Measurements from ENCODE around the gene GRK1. TPM values are rescaled to one million over a fixed set of nuclear protein-coding genes. Genes with fewer than 3 reads are reported as not detected.

GRK1 gene
- polyA plus RNA-seq, 3 donors: 0.06 to 0.30 (median 0.11) TPM

- no peak for DNase-seq
Measured at GRCh38 chr13:113648216-113648610, 18.8 kb upstream of the GRK1 start.

GRCh38 chr13:113649212-113649611, 17.8 kb upstream of the GRK1 start:
- no peak for DNase-seq

- DNase-seq: no peak
Measured at GRCh38 chr13:113650275-113650674, 16.7 kb upstream of the GRK1 start.

GRCh38 chr13:113650731-113651148, 16.3 kb upstream of the GRK1 start:
- no peak for DNase-seq

- DNase-seq: no peak
Measured at GRCh38 chr13:113651511-113652403, 15.3 kb upstream of the GRK1 start.

GRCh38 chr13:113652404-113653263, 14.4 kb upstream of the GRK1 start:
- DNase-seq: no peak

GRCh38 chr13:113653264-113654174, 13.5 kb upstream of the GRK1 start:
- no peak for DNase-seq

- DNase-seq: no peak
Measured at GRCh38 chr13:113654175-113654560, 12.9 kb upstream of the GRK1 start.

- no peak for DNase-seq
Measured at GRCh38 chr13:113654591-113655345, 12.3 kb upstream of the GRK1 start.

GRCh38 chr13:113655346-113656002, 11.5 kb upstream of the GRK1 start:
- DNase-seq: no peak

GRCh38 chr13:113656003-113656588, 10.9 kb upstream of the GRK1 start:
- no peak for DNase-seq

- no peak for DNase-seq
Measured at GRCh38 chr13:113656831-113657671, 10.0 kb upstream of the GRK1 start.

- DNase-seq: no peak
Measured at GRCh38 chr13:113657851-113658741, 8.9 kb upstream of the GRK1 start, which contains the start of gene ATP4B. ATP4B (minus strand) TSS chr13:113658198; CDS start chr13:113658144, 54 bp downstream.

- DNase-seq: no peak
Measured at GRCh38 chr13:113658836-113659235, 8.2 kb upstream of the GRK1 start.

GRCh38 chr13:113659337-113659736, 7.7 kb upstream of the GRK1 start:
- DNase-seq: no peak

GRCh38 chr13:113660066-113660465, 7.0 kb upstream of the GRK1 start:
- no peak for DNase-seq

- no peak for DNase-seq
Measured at GRCh38 chr13:113661509-113661908, 5.5 kb upstream of the GRK1 start.

- DNase-seq: no peak
Measured at GRCh38 chr13:113663934-113664333, 3.1 kb upstream of the GRK1 start.

Data from renal pelvis (tissue), 4 donors.